Stimulated activated CD8-positive, alpha-beta memory T cell treated with anti-CD3 and anti-CD28 coated beads, Interleukin-15, amount 100 ng/mL, for 48 hours (primary cell): ENCODE measurements around the gene SLC26A9.

Experiments
- DNase-seq, 2 donors: peaks; one replicate each; pipeline ENCODE4 v3.0.0-alpha.2; 2020; ENCODE audit warnings: low read depth in 2 of 2

The SLC26A9 gene

GRCh38 chr1:205972491-205973168 lies 29.4 kb upstream of the SLC26A9 start:
- DNase-seq, result no peak

- no peak for DNase-seq
Observed at GRCh38 chr1:205972081-205972480, 28.8 kb upstream of the SLC26A9 start.

DNA sequence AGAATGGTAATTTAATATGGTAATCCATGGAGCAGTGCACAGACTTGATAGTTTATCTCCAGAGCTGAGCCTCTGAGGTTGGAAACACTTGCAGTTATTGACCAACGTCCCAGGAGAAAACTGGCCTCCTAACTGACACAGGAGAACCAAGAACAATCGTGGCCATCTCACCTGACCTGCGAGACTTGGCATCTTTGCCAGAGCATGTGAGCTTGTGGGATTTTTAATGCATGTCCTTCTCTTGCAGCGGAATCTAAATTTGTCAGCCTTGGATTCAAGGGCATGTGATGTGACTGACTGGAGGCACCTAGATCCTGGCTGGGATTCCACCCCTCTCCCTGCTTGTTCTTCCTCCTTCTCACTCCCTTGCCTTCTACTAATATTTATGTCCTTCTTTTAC lies 27.8 kb upstream of the SLC26A9 start:
- DNase-seq, result no peak

DNA sequence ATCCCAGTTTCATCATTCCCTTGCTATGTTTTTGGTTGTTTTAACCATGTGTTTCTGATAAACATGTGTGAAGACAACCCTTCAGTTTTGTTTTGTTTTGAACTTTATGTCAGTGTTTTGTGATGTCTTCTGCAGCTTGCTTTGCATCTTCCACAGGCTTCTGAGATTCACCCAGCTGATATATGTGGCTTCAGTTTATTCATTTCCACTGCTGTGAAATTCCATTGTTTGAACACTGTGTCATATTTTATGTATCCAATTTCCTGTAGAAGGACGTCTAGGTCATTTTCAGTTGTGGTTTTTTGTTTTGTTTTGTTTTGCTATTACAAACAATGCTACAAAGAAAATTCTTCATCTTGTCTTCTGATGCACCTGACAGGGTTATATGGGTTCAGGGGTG lies 27.2 kb upstream of the SLC26A9 start:
- DNase-seq, result no peak

- no peak for DNase-seq
Observed at GRCh38 chr1:205969229-205969628, 26.0 kb upstream of the SLC26A9 start.

DNA sequence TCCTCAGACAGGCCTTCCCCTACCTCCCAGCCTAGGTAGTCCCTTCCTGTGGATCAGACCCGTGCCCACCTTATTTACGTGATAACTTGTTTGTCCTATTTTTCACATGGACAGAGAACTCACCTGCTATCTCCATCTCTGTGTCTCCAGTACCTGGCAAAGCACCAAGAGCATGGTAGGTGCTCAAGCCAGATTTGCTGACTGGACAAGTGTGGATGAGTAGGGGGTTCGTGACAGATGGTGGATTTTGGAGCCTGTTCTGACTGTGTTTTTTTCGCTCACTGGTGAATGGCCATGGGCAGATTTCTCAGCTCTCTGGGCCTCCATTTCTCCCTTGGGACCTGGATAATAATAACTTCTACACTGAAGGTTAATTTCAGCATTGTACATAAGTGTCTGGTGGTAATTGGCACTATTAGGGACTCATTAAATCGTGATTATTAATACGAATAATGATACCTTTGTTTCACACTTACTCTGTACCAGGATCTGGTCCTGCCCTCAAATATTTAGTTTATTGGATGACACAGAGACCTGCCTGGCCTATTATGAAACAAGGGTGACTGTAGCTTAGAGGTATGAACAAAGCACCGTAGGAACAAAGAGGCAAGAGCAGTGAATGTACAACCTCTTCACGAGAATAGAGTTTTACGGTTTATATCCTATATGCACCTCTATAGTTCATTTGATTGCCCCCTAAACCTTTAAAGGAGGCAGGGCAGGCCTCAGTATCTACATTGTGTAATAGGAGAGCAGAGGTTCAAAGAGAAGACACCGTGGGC lies 24.5 kb upstream of the SLC26A9 start:
- no peak for DNase-seq

GRCh38 chr1:205965036-205965884 lies 22.0 kb upstream of the SLC26A9 start:
- no peak for DNase-seq

GRCh38 chr1:205963352-205964155 lies 20.3 kb upstream of the SLC26A9 start:
- DNase-seq, result no peak

- no peak for DNase-seq
Observed at GRCh38 chr1:205962821-205963221, 19.6 kb upstream of the SLC26A9 start.

DNA sequence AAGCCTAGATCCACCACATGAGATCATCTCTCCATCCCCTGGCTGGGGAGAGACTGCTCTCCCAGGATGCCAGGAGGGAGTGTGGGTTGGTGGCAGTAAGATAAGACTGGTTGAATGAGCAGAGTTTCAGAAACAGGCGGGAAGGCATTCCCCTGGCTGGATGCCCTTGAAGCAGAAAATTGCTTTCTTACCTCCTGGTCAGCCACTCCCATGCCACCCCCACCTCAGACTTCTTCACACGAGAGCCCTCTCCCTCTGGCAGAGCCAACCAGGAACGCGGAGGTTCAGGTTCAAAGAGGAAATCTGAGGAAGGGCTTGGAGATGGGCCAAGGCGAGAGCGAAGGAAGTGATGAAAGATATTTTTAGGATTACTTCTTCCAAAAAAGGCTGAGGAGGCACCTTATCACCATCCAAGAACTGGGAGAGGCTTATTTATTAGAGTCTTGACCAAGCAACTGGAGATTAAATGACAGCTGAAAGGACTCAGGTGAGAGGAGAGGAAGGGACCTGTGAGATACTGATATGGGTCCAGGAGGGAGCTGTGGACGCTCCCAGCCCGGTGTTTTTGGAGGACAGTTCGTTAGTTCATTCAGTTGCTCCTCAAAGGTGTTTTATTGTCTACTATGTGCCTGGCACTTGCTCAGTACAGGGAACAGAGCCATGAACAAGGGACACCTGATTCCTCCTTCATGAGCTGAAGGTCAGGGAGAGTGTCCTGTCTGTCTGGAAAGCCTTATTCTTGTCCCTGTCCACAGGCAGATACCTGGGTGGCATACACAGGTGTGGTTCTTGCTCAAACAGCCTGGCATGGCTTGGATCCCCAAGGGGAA lies 18.9 kb upstream of the SLC26A9 start:
- DNase-seq, result no peak

- no peak for DNase-seq
Observed at GRCh38 chr1:205961405-205961804, 18.1 kb upstream of the SLC26A9 start.

- DNase-seq, result no peak
Observed at GRCh38 chr1:205959789-205960188, 16.5 kb upstream of the SLC26A9 start.

GRCh38 chr1:205955499-205955898 lies 12.2 kb upstream of the SLC26A9 start:
- no peak for DNase-seq

DNA sequence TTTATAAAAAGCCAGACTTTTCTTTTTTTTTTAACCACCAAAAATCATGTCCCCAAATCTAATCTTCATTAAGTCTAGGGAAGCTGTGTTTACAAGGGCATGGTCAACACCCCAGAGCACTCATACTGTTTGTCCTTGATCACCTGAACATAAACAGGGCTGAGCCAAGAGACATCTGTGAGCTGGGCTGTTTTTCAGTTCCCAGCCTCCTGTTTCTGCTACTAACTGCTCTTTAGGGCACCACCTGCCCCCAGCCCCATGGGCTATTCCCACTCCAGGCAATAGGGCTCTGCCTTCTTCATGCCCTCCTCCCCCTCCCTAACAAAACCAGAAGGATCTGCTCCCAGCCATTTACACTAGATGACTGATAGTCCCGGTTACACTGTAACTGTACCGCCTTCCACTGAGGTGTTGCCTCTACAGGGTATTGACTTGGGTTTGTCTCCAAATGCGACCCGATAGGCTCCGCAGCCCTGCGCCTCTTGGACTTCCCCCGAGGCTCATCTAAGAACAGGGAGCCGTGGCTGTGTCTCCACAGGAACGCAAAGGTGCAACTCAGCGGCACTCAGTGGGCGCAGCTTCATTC lies 11.7 kb upstream of the SLC26A9 start:
- DNase-seq, result no peak

DNA sequence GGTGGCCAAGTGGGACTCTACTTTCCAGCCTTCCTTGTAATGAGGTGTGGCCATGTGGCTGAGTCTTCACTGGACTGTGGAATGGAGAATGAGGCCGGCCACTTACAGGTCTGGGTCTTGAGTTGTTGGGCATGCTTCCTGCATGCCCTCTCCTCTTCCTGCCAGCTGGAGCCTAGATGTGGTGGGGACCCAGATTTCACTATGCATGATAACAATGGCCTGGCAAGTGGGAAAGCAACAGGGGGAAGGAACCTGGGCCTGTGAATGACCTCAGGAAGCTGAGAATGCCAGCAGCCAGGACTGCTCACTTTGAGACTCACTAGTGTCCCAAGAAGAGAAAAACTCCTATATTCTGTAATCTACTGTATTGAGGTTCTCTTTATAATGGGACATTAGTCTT lies 8.5 kb upstream of the SLC26A9 start:
- no peak for DNase-seq

GRCh38 chr1:205950826-205951549 lies 7.7 kb upstream of the SLC26A9 start:
- no peak for DNase-seq

GRCh38 chr1:205950280-205950679 lies 7.0 kb upstream of the SLC26A9 start:
- no peak for DNase-seq

DNA sequence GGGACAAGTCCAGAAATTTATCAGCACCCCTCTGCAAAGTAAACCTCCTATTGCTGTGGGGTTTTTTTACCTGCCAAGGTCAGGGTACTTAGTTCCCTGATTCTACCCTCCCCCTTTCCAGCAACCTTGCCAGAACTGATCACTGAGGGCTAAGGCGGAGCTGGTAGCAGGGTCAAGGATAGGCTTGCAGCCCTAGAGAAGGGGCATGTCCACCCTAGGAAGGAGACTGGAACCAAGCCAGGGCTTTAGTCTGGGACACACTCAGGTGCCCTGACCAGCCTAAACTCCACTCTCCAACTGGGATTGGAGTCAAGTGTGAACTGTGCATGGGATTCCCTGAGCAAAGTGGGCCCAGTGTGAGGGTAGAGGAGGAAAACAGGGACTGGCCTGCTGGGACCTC lies 6.5 kb upstream of the SLC26A9 start:
- no peak for DNase-seq

DNA sequence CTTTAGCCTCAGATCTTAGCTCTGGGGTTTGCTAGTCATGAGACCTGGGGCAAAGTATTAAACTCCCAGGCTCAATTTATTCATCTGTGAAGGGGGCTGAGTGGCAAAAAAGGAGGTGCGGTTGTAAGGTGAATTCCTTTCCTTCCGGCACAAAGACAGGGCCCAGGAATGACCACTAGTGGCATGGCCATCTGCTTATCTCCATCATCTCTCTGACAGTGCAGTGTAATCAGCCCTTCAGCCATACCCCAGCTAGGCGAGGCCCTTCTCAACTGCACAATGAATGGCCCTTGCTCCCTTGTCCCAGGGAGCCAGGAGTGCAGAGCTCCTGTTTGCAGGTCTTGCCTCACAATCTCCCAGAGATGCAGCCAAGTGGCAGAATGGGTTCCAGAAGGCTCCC lies 5.6 kb upstream of the SLC26A9 start:
- no peak for DNase-seq

- DNase-seq, result no peak
Observed at GRCh38 chr1:205948039-205948438, 4.8 kb upstream of the SLC26A9 start.
